ENCODE data around the gene HS3ST3B1.

HS3ST3B1 gene

GRCh38 chr17:14297161-14297851, 3.6 kb upstream of the HS3ST3B1 start (continued):
- TF ChIP-seq ZNF654 (tag by site-specific recombination; IDR thresholded peaks at IDR 0.05; ENCODE audit: low read depth) (peak; percentile 9; the same call in 1 of the 2 replicates), KLF1 (tag by site-specific recombination; IDR thresholded peaks at IDR 0.05) (0 out of 2 replicates have a peak, but pooled peaks have one; percentile 13), YY1 (tag by site-specific recombination; IDR thresholded peaks at IDR 0.05) (no peak), ZNF677 (tag by site-specific recombination; IDR thresholded peaks at IDR 0.05) (no peak), ZNF48 (tag by site-specific recombination; IDR thresholded peaks at IDR 0.05) (no peak), KLF16 (tag by site-specific recombination; IDR thresholded peaks at IDR 0.05) (0 out of 2 replicates have a peak, but pooled peaks have one; percentile 16), ZNF221 (tag by site-specific recombination; IDR thresholded peaks at IDR 0.05; ENCODE audit: borderline replicate concordance) (no peak), ZNF529 (tag by site-specific recombination; IDR thresholded peaks at IDR 0.05; ENCODE audit: insufficient replicate concordance) (no peak), KLF9 (tag by site-specific recombination; IDR thresholded peaks at IDR 0.05; ENCODE audit: low read depth) (0 out of 2 replicates have a peak, but pooled peaks have one; percentile 23), SETDB1 (IDR thresholded peaks at IDR 0.05; ENCODE audit: insufficient read length, low read length) (no peak), ZNF155 (tag by site-specific recombination; IDR thresholded peaks at IDR 0.05) (no peak), ZIC2 (tag by site-specific recombination; IDR thresholded peaks at IDR 0.05) (no peak; the same call in 1 of the 2 replicates), ZNF610 (tag by site-specific recombination; IDR thresholded peaks at IDR 0.05; ENCODE audit: borderline replicate concordance) (no peak; the same call in 1 of the 2 replicates), PRDM2 (tag by site-specific recombination; IDR thresholded peaks at IDR 0.05; ENCODE audit: borderline replicate concordance) (no peak), ZNF585B (tag by site-specific recombination; IDR thresholded peaks at IDR 0.05) (no peak), ZEB2 (tag by site-specific recombination; IDR thresholded peaks at IDR 0.05) (peak; percentile 39; the same call in 1 of the 2 replicates), ZNF354C (tag by site-specific recombination; IDR thresholded peaks at IDR 0.05; ENCODE audit: borderline replicate concordance, low read depth) (no peak), ZNF248 (tag by site-specific recombination; IDR thresholded peaks at IDR 0.05) (no peak), ZNF596 (tag by site-specific recombination; IDR thresholded peaks at IDR 0.05) (no peak), ZNF24 (tag by site-specific recombination; IDR thresholded peaks at IDR 0.05) (no peak), ZNF792 (tag by site-specific recombination; IDR thresholded peaks at IDR 0.05) (no peak), ZNF629 (tag by site-specific recombination; IDR thresholded peaks at IDR 0.05) (no peak), ZNF404 (tag by site-specific recombination; IDR thresholded peaks at IDR 0.05) (no peak), REPIN1 (tag by site-specific recombination; IDR thresholded peaks at IDR 0.05; ENCODE audit: low read depth) (no peak), PRDM1 (tag by site-specific recombination; IDR thresholded peaks at IDR 0.05) (no peak), SALL2 (tag by site-specific recombination; IDR thresholded peaks at IDR 0.05; ENCODE audit: borderline replicate concordance) (no peak), HOXD13 (CRISPR knock-in tag; IDR thresholded peaks at IDR 0.05; ENCODE audit: borderline replicate concordance) (no peak), ZNF26 (tag by site-specific recombination; IDR thresholded peaks at IDR 0.05) (no peak), ZNF768 (tag by site-specific recombination; IDR thresholded peaks at IDR 0.05) (no peak), GFI1B (tag by site-specific recombination; IDR thresholded peaks at IDR 0.05) (no peak), ZXDB (tag by site-specific recombination; IDR thresholded peaks at IDR 0.05) (no peak), ZFP69B (tag by site-specific recombination; IDR thresholded peaks at IDR 0.05) (no peak), ZNF157 (tag by site-specific recombination; IDR thresholded peaks at IDR 0.05) (no peak), ZNF146 (tag by site-specific recombination; IDR thresholded peaks at IDR 0.05) (no peak), SP3 (tag by site-specific recombination; IDR thresholded peaks at IDR 0.05) (peak; percentile 61; the same call in 1 of the 2 replicates)
